ENCODE data around the gene TNFSF13. TPM values are rescaled to one million over a fixed set of nuclear protein-coding genes. Genes with fewer than 3 reads are reported as not detected.
A peak's percentile ranks its signal among the peaks of the same experiment; 100 is the strongest.

TNFSF13 gene
- total and polyA plus RNA-seq, 5 donors from 2014 or later = 0.41 to 1.6 (median 0.48) TPM; not detected in 1

- H3K4me1 ChIP-seq (ENCODE audit: control insufficient read depth, insufficient read depth, low read length, poor library complexity, severe bottlenecking) = peaks cover 14% of the 10 kb centered on the region
- H3K4me1 Mint-ChIP-seq = peaks cover 0 to 23% (median 16%) of the 10 kb centered on the region in 4 donors
- peaks cover 10% of the 10 kb centered on the region for H3K27me3 Mint-ChIP-seq
- no peaks in the 10 kb centered on the region for H3K9me3 Mint-ChIP-seq
- no peaks in the 10 kb centered on the region for H3K36me3 ChIP-seq (ENCODE audit: control insufficient read depth, insufficient read depth, low read length)
- no peak overlapping the region for H3K27ac Mint-ChIP-seq
- no peak overlapping the region for H3K4me3 Mint-ChIP-seq
- no peak overlapping the region for H3K4me3 ChIP-seq (ENCODE audit: low read depth, low read length)
- H3K9me3 ChIP-seq (ENCODE audit: control insufficient read depth in 2 of 2, low read length in 2 of 2) = no peaks in the 10 kb centered on the region
- H3K36me3 Mint-ChIP-seq = peaks cover 4% of the 10 kb centered on the region
- H3K27me3 ChIP-seq (ENCODE audit: control insufficient read depth, insufficient read depth, low read length) = no peaks in the 10 kb centered on the region
- no peak for DNase-seq
- no peak overlapping the region for H3K27ac ChIP-seq (ENCODE audit: insufficient read depth, low read length, poor library complexity, severe bottlenecking)
- no peak for ATAC-seq (ENCODE audit: low read depth in 2 of 2)
Measured at GRCh38 chr17:7544911-7545310, 13.6 kb upstream of the TNFSF13 start.

- Mint-ChIP-seq H3K4me1 (peaks cover 5 to 60% (median 45%) of the 10 kb centered on the region in 4 donors), H3K36me3 (peaks cover 13% of the 10 kb centered on the region), H3K27me3 (peaks cover under 1% of the 10 kb centered on the region), H3K9me3 (no peaks in the 10 kb centered on the region), H3K27ac (peak within 1 kb of the TSS; percentile 90 to 97 (median 97)), H3K4me3 (peak within 1 kb of the TSS; percentile 90 to 97 (median 92))
- no peaks in the 10 kb centered on the region for H3K27me3 ChIP-seq (ENCODE audit: control insufficient read depth, insufficient read depth, low read length)
- DNase-seq = peak; percentile 46 to 80 (median 56)
- H3K4me3 ChIP-seq (ENCODE audit: low read depth, low read length) = peak within 1 kb of the TSS; percentile 84
- peak; percentile 35 to 42 for ATAC-seq (ENCODE audit: low read depth in 2 of 2)
- peak within 1 kb of the TSS; percentile 69 for H3K27ac ChIP-seq (ENCODE audit: insufficient read depth, low read length, poor library complexity, severe bottlenecking)
- no peaks in the 10 kb centered on the region for H3K36me3 ChIP-seq (ENCODE audit: control insufficient read depth, insufficient read depth, low read length)
- H3K9me3 ChIP-seq (ENCODE audit: control insufficient read depth in 2 of 2, low read length in 2 of 2) = no peaks in the 10 kb centered on the region
- peaks cover 48% of the 10 kb centered on the region for H3K4me1 ChIP-seq (ENCODE audit: control insufficient read depth, insufficient read depth, low read length, poor library complexity, severe bottlenecking)
Measured at GRCh38 chr17:7548585-7549400, 9.8 kb upstream of the TNFSF13 start, which contains the start of gene TNFSF12. Gene TNFSF12 (plus strand): TSS chr17:7549058. CDS start chr17:7549154, 96 bp downstream.

- Histone ChIP-seq H3K27ac (ENCODE audit: insufficient read depth, low read length, poor library complexity, severe bottlenecking) (peak overlapping the region; percentile 69), H3K4me3 (ENCODE audit: low read depth, low read length) (peak overlapping the region; percentile 70), H3K4me1 (ENCODE audit: control insufficient read depth, insufficient read depth, low read length, poor library complexity, severe bottlenecking) (peaks cover 51% of the 10 kb centered on the region), H3K27me3 (ENCODE audit: control insufficient read depth, insufficient read depth, low read length) (no peaks in the 10 kb centered on the region), H3K9me3 (ENCODE audit: control insufficient read depth in 2 of 2, low read length in 2 of 2) (no peaks in the 10 kb centered on the region), H3K36me3 (ENCODE audit: control insufficient read depth, insufficient read depth, low read length) (no peaks in the 10 kb centered on the region)
- Mint-ChIP-seq H3K4me1 (peaks cover 5 to 63% (median 47%) of the 10 kb centered on the region in 4 donors), H3K36me3 (peaks cover 16% of the 10 kb centered on the region), H3K27me3 (no peaks in the 10 kb centered on the region), H3K9me3 (no peaks in the 10 kb centered on the region), H3K4me3 (peak overlapping the region; percentile 89 to 96 (median 92)), H3K27ac (peak overlapping the region; percentile 88 to 97 (median 92))
- DNase-seq (peak; percentile 15 to 87 (median 42)), ATAC-seq (ENCODE audit: low read depth in 2 of 2) (peak; percentile 56 to 63)
Measured at GRCh38 chr17:7549401-7550055, 9.0 kb upstream of the TNFSF13 start.

- Mint-ChIP-seq H3K4me3 (peak overlapping the region; percentile 89 to 96 (median 92)), H3K4me1 (peaks cover 5 to 68% (median 51%) of the 10 kb centered on the region in 4 donors), H3K9me3 (no peaks in the 10 kb centered on the region), H3K36me3 (peaks cover 16% of the 10 kb centered on the region), H3K27ac (peak overlapping the region; percentile 88 to 97 (median 92)), H3K27me3 (no peaks in the 10 kb centered on the region)
- Histone ChIP-seq H3K9me3 (ENCODE audit: control insufficient read depth in 2 of 2, low read length in 2 of 2) (no peaks in the 10 kb centered on the region), H3K36me3 (ENCODE audit: control insufficient read depth, insufficient read depth, low read length) (no peaks in the 10 kb centered on the region), H3K4me1 (ENCODE audit: control insufficient read depth, insufficient read depth, low read length, poor library complexity, severe bottlenecking) (peaks cover 51% of the 10 kb centered on the region), H3K27me3 (ENCODE audit: control insufficient read depth, insufficient read depth, low read length) (no peaks in the 10 kb centered on the region), H3K27ac (ENCODE audit: insufficient read depth, low read length, poor library complexity, severe bottlenecking) (peak overlapping the region; percentile 69), H3K4me3 (ENCODE audit: low read depth, low read length) (peak overlapping the region; percentile 70)
- ATAC-seq (ENCODE audit: low read depth in 2 of 2) (no peak), DNase-seq (no peak)
Measured at GRCh38 chr17:7550344-7550743, 8.2 kb upstream of the TNFSF13 start.

- Mint-ChIP-seq H3K9me3 (no peaks in the 10 kb centered on the region), H3K4me1 (peaks cover 5 to 74% (median 57%) of the 10 kb centered on the region in 4 donors), H3K27me3 (no peaks in the 10 kb centered on the region), H3K36me3 (peaks cover 18% of the 10 kb centered on the region), H3K27ac (peak overlapping the region; percentile 88 to 97 (median 95)), H3K4me3 (peak overlapping the region; percentile 47 to 90 (median 70))
- H3K9me3 ChIP-seq (ENCODE audit: control insufficient read depth in 2 of 2, low read length in 2 of 2) = no peaks in the 10 kb centered on the region
- H3K36me3 ChIP-seq (ENCODE audit: control insufficient read depth, insufficient read depth, low read length) = no peaks in the 10 kb centered on the region
- DNase-seq (no peak), ATAC-seq (ENCODE audit: low read depth in 2 of 2) (no peak)
- no peak overlapping the region for H3K4me3 ChIP-seq (ENCODE audit: low read depth, low read length)
- peak overlapping the region; percentile 15 for H3K27ac ChIP-seq (ENCODE audit: insufficient read depth, low read length, poor library complexity, severe bottlenecking)
- H3K27me3 ChIP-seq (ENCODE audit: control insufficient read depth, insufficient read depth, low read length) = no peaks in the 10 kb centered on the region
- peaks cover 51% of the 10 kb centered on the region for H3K4me1 ChIP-seq (ENCODE audit: control insufficient read depth, insufficient read depth, low read length, poor library complexity, severe bottlenecking)
Measured at GRCh38 chr17:7551396-7551795, 7.2 kb upstream of the TNFSF13 start.

GRCh38 chr17:7552621-7553051 is 5.9 kb upstream of the TNFSF13 start:
- no peaks in the 10 kb centered on the region for H3K9me3 Mint-ChIP-seq
- no peaks in the 10 kb centered on the region for H3K27me3 ChIP-seq (ENCODE audit: control insufficient read depth, insufficient read depth, low read length)
- H3K27ac ChIP-seq (ENCODE audit: insufficient read depth, low read length, poor library complexity, severe bottlenecking) = peak overlapping the region; percentile 66
- peak overlapping the region; percentile 88 to 95 (median 91) for H3K27ac Mint-ChIP-seq
- peaks cover 48% of the 10 kb centered on the region for H3K4me1 ChIP-seq (ENCODE audit: control insufficient read depth, insufficient read depth, low read length, poor library complexity, severe bottlenecking)
- peaks cover 5 to 74% (median 56%) of the 10 kb centered on the region in 4 donors for H3K4me1 Mint-ChIP-seq
- ATAC-seq (ENCODE audit: low read depth in 2 of 2) = peak; percentile 72 to 77
- DNase-seq = peak in 2 of 3 donors; percentile 49 to 96
- H3K36me3 Mint-ChIP-seq = peaks cover 21% of the 10 kb centered on the region
- H3K4me3 Mint-ChIP-seq = peak overlapping the region; percentile 8 to 87 (median 72)
- peak overlapping the region; percentile 66 for H3K4me3 ChIP-seq (ENCODE audit: low read depth, low read length)
- no peaks in the 10 kb centered on the region for H3K27me3 Mint-ChIP-seq
- no peaks in the 10 kb centered on the region for H3K36me3 ChIP-seq (ENCODE audit: control insufficient read depth, insufficient read depth, low read length)
- H3K9me3 ChIP-seq (ENCODE audit: control insufficient read depth in 2 of 2, low read length in 2 of 2) = no peaks in the 10 kb centered on the region

GRCh38 chr17:7553356-7553755 is 5.2 kb upstream of the TNFSF13 start:
- Histone ChIP-seq H3K4me1 (ENCODE audit: control insufficient read depth, insufficient read depth, low read length, poor library complexity, severe bottlenecking) (peaks cover 48% of the 10 kb centered on the region), H3K27me3 (ENCODE audit: control insufficient read depth, insufficient read depth, low read length) (no peaks in the 10 kb centered on the region), H3K27ac (ENCODE audit: insufficient read depth, low read length, poor library complexity, severe bottlenecking) (peak overlapping the region; percentile 63), H3K4me3 (ENCODE audit: low read depth, low read length) (peak overlapping the region; percentile 17), H3K36me3 (ENCODE audit: control insufficient read depth, insufficient read depth, low read length) (no peaks in the 10 kb centered on the region), H3K9me3 (ENCODE audit: control insufficient read depth in 2 of 2, low read length in 2 of 2) (no peaks in the 10 kb centered on the region)
- H3K36me3 Mint-ChIP-seq = peaks cover 21% of the 10 kb centered on the region
- ATAC-seq (ENCODE audit: low read depth in 2 of 2) (no peak), DNase-seq (no peak)
- peak overlapping the region in 3 of 4 donors; percentile 50 to 87 (median 73) for H3K4me3 Mint-ChIP-seq
- peaks cover 5 to 71% (median 52%) of the 10 kb centered on the region in 4 donors for H3K4me1 Mint-ChIP-seq
- no peaks in the 10 kb centered on the region for H3K9me3 Mint-ChIP-seq
- H3K27ac Mint-ChIP-seq = peak overlapping the region; percentile 88 to 95 (median 91)
- H3K27me3 Mint-ChIP-seq = no peaks in the 10 kb centered on the region

Measured in CD4-positive, CD25-positive, alpha-beta regulatory T cell (primary cell).